ENCODE measurements around the gene TMOD3. TPM values are rescaled to one million over a fixed set of nuclear protein-coding genes. Genes with fewer than 3 reads are reported as not detected.

TMOD3 gene
- total RNA-seq, 1 donor from 2014 or later, result 39.0 TPM

GRCh38 chr15:51870774-51871173, 41.3 kb downstream of the TMOD3 start:
- intact Hi-C loops (cut with micrococcal nuclease), result no loop called here
- peaks cover 2% of the 10 kb centered on the region for H3K9me3 Mint-ChIP-seq
- no peaks in the 10 kb centered on the region for H3K4me1 Mint-ChIP-seq
- H3K27me3 Mint-ChIP-seq, result no peaks in the 10 kb centered on the region
- CTCF ChIA-PET, result no interaction called here
- no peak for ATAC-seq (ENCODE audit: low read depth)
- POLR2A ChIA-PET, result no interaction called here
- peaks cover 74% of the 10 kb centered on the region for H3K36me3 Mint-ChIP-seq (ENCODE audit: low read depth)
- no peak for TF ChIP-seq CTCF (IDR thresholded peaks at IDR 0.05)
- DNase-seq, result no peak
- no peak overlapping the region for H3K27ac Mint-ChIP-seq
- H3K4me3 Mint-ChIP-seq, result no peak overlapping the region

GRCh38 chr15:51874751-51875644, 45.5 kb downstream of the TMOD3 start:
- CTCF ChIA-PET, result no interaction called here

GRCh38 chr15:51876169-51876568, 46.7 kb downstream of the TMOD3 start:
- no peaks in the 10 kb centered on the region for H3K9me3 Mint-ChIP-seq
- peaks cover 3% of the 10 kb centered on the region for H3K4me1 Mint-ChIP-seq
- CTCF ChIA-PET, result no interaction called here
- H3K4me3 Mint-ChIP-seq, result no peak overlapping the region
- POLR2A ChIA-PET, result no interaction called here
- intact Hi-C loops (cut with micrococcal nuclease), result no loop called here
- DNase-seq (no peak), ATAC-seq (ENCODE audit: low read depth) (no peak)
- H3K36me3 Mint-ChIP-seq (ENCODE audit: low read depth), result peaks cover 56% of the 10 kb centered on the region
- no peak overlapping the region for H3K27ac Mint-ChIP-seq
- no peaks in the 10 kb centered on the region for H3K27me3 Mint-ChIP-seq
- TF ChIP-seq CTCF (IDR thresholded peaks at IDR 0.05), result no peak

More at GRCh38 chr15:51874751-51875644, 45.5 kb downstream of the TMOD3 start:
- peaks cover 3% of the 10 kb centered on the region for H3K4me1 Mint-ChIP-seq
- H3K36me3 Mint-ChIP-seq (ENCODE audit: low read depth), result peaks cover 59% of the 10 kb centered on the region
- TF ChIP-seq CTCF (IDR thresholded peaks at IDR 0.05), result no peak
- ATAC-seq (ENCODE audit: low read depth) (no peak), DNase-seq (no peak)
- H3K9me3 Mint-ChIP-seq, result no peaks in the 10 kb centered on the region
- no peaks in the 10 kb centered on the region for H3K27me3 Mint-ChIP-seq
- intact Hi-C loops (cut with micrococcal nuclease), result no loop called here
- POLR2A ChIA-PET, result no interaction called here
- H3K27ac Mint-ChIP-seq, result no peak overlapping the region
- H3K4me3 Mint-ChIP-seq, result no peak overlapping the region

GRCh38 chr15:51878446-51879386, 49.3 kb downstream of the TMOD3 start:
- peaks cover 42% of the 10 kb centered on the region for H3K36me3 Mint-ChIP-seq (ENCODE audit: low read depth)
- no peak for TF ChIP-seq CTCF (IDR thresholded peaks at IDR 0.05)
- CTCF ChIA-PET, result interaction anchor here (1.1 to 1.2 kb wide), 2 partner anchors 17 to 27 kb away, joined by 3 read pairs; no protein-coding TSS in a partner anchor
- no peaks in the 10 kb centered on the region for H3K9me3 Mint-ChIP-seq
- POLR2A ChIA-PET, result no interaction called here
- no peaks in the 10 kb centered on the region for H3K27me3 Mint-ChIP-seq
- ATAC-seq (ENCODE audit: low read depth) (no peak), DNase-seq (no peak)
- no peak overlapping the region for H3K27ac Mint-ChIP-seq
- H3K4me3 Mint-ChIP-seq, result no peak overlapping the region
- intact Hi-C loops (cut with micrococcal nuclease), result no loop called here
- peaks cover 6% of the 10 kb centered on the region for H3K4me1 Mint-ChIP-seq

- no peak for ATAC-seq (ENCODE audit: low read depth)
- no peak for TF ChIP-seq CTCF (IDR thresholded peaks at IDR 0.05)
- POLR2A ChIA-PET, result no interaction called here
- Mint-ChIP-seq H3K36me3 (ENCODE audit: low read depth) (peaks cover 41% of the 10 kb centered on the region), H3K4me3 (no peak overlapping the region), H3K9me3 (no peaks in the 10 kb centered on the region), H3K27me3 (no peaks in the 10 kb centered on the region), H3K27ac (no peak overlapping the region), H3K4me1 (peaks cover 6% of the 10 kb centered on the region)
- intact Hi-C loops (cut with micrococcal nuclease), result no loop called here
- no peak for DNase-seq
- CTCF ChIA-PET, result interaction anchor here (1.2 kb wide), 1 partner anchor 27 kb away, joined by 3 read pairs; no protein-coding TSS in a partner anchor
These were observed 50.1 kb downstream of the TMOD3 start for GRCh38 chr15:51879555-51879954.

Measured in activated B cell treated with CpG ODN at 0.5 μM for 24 hours (primary cell).